ENCODE data around the gene NHLRC1. TPM values are rescaled to one million over a fixed set of nuclear protein-coding genes. Genes with fewer than 3 reads are reported as not detected.

Gene NHLRC1
- total and polyA plus RNA-seq, 2 of the 13 experiments (the other 11 are each of a cell fraction or from before 2014, with no cell fraction given): 0.04 to 0.11 TPM

DNA sequence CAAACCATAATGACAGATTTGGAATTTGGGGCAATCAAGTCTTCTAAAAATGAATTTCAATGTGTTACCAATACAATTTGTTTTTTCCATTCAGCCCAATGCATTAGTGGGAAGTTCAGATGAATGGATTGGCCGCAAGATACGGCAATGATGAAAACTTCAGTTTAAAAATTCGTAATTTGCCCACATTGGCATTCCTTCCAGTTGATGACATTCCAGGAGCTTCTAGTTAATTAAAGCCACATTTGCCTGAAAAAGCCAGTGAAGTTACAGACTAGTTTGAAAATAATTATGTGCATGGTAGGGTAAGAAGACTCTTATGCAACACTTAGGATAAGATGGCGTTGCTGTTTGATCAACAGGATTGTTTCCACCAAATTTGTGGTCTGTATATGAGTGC is 46.2 kb downstream of the NHLRC1 start:
- Histone ChIP-seq H3K4me3 (replicated peaks in 1 of 3; ENCODE audit: insufficient read depth in 1 of 3, low read depth in 2 of 3, low read length in 3 of 3) (no peak overlapping the region), H3K27ac (ENCODE audit: extremely low read length, insufficient read depth, low read length) (no peak overlapping the region), H2AFZ (ENCODE audit: low read length) (no peak overlapping the region), H3K36me3 (replicated peaks in 1 of 2; ENCODE audit: control insufficient read depth in 1 of 2, insufficient read depth in 2 of 2, low read length in 2 of 2) (no peaks in the 10 kb centered on the region), H3K4me1 (ENCODE audit: insufficient read depth, low read length) (peaks cover 7% of the 10 kb centered on the region), H4K20me1 (ENCODE audit: insufficient read depth, low read length) (no peaks in the 10 kb centered on the region), H3K4me2 (ENCODE audit: low read depth, low read length) (no peak overlapping the region), H3K27me3 (ENCODE audit: control insufficient read depth in 1 of 2, insufficient read depth in 2 of 2, low read length in 2 of 2) (no peaks in the 10 kb centered on the region), H3K9me3 (ENCODE audit: low read length) (peaks cover 12% of the 10 kb centered on the region), H3K79me2 (ENCODE audit: insufficient read depth, low read length) (no peaks in the 10 kb centered on the region), H3K9ac (ENCODE audit: insufficient read depth, low read depth, low read length) (no peak overlapping the region)
- in situ Hi-C loops (cut with HindIII; ENCODE audit: extremely low pct_ligation_motif_present, low pct_unique_long_range_greater_than_20kb) (no loop called here), intact Hi-C loops (cut with micrococcal nuclease; ENCODE audit: unreplicated experiment) (no loop called here)
- TF ChIP-seq ZNF567 (CRISPR knock-in tag; IDR thresholded peaks at IDR 0.05; ENCODE audit: borderline replicate concordance): no peak
- no peak for TF ChIP-seq ZNF7 (CRISPR knock-in tag; IDR thresholded peaks at IDR 0.05)
- TF ChIP-seq, protein P1, sequence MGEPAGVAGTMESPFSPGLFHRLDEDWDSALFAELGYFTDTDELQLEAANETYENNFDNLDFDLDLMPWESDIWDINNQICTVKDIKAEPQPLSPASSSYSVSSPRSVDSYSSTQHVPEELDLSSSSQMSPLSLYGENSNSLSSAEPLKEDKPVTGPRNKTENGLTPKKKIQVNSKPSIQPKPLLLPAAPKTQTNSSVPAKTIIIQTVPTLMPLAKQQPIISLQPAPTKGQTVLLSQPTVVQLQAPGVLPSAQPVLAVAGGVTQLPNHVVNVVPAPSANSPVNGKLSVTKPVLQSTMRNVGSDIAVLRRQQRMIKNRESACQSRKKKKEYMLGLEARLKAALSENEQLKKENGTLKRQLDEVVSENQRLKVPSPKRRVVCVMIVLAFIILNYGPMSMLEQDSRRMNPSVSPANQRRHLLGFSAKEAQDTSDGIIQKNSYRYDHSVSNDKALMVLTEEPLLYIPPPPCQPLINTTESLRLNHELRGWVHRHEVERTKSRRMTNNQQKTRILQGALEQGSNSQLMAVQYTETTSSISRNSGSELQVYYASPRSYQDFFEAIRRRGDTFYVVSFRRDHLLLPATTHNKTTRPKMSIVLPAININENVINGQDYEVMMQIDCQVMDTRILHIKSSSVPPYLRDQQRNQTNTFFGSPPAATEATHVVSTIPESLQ (CRISPR knock-in tag; conservative IDR thresholded peaks at IDR 0.05): no peak
- TF ChIP-seq, protein P2, sequence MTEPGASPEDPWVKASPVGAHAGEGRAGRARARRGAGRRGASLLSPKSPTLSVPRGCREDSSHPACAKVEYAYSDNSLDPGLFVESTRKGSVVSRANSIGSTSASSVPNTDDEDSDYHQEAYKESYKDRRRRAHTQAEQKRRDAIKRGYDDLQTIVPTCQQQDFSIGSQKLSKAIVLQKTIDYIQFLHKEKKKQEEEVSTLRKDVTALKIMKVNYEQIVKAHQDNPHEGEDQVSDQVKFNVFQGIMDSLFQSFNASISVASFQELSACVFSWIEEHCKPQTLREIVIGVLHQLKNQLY (CRISPR knock-in tag; IDR thresholded peaks at IDR 0.05): no peak
- no peak for TF ChIP-seq TAF1 (CRISPR knock-in tag; IDR thresholded peaks at IDR 0.05)
- TF ChIP-seq DNMT1 (CRISPR knock-in tag; IDR thresholded peaks at IDR 0.05): no peak
- TF ChIP-seq ZNF446 (CRISPR knock-in tag; IDR thresholded peaks at IDR 0.05): no peak
- TF ChIP-seq, protein P3, sequence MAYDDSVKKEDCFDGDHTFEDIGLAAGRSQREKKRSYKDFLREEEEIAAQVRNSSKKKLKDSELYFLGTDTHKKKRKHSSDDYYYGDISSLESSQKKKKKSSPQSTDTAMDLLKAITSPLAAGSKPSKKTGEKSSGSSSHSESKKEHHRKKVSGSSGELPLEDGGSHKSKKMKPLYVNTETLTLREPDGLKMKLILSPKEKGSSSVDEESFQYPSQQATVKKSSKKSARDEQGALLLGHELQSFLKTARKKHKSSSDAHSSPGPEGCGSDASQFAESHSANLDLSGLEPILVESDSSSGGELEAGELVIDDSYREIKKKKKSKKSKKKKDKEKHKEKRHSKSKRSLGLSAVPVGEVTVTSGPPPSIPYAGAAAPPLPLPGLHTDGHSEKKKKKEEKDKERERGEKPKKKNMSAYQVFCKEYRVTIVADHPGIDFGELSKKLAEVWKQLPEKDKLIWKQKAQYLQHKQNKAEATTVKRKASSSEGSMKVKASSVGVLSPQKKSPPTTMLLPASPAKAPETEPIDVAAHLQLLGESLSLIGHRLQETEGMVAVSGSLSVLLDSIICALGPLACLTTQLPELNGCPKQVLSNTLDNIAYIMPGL (CRISPR knock-in tag; IDR thresholded peaks at IDR 0.05; ENCODE audit: borderline replicate concordance in 1 of 2, low read depth in 1 of 2): no peak
- TF ChIP-seq ZNF431 (CRISPR knock-in tag; IDR thresholded peaks at IDR 0.05; ENCODE audit: borderline replicate concordance, low read depth): no peak
- no peak for TF ChIP-seq ZNF468 (CRISPR knock-in tag; IDR thresholded peaks at IDR 0.05)
- no peak for FAIRE-seq
- ChIA-PET POLR2A (no interaction called here), CTCF (ENCODE audit: low intra/inter-chr PET ratio, low total read pairs) (no interaction called here)
- BruUV-seq (replicated peaks): no TSS peak
- DNase-seq (ENCODE audit: low spot score): no peak
- ATAC-seq: no peak
- WGBS (ENCODE audit: low lambda C conversion rate): 52% methylated on average over 4 of the region's 4 CpGs
